NOMO-1 treated with DMSO at 0.1 percent for 48 hours (cell line): ENCODE results near the gene PAPPA.

Experiments
- DNase-seq: peaks from one replicate; lab custom pipeline; 2025; ENCODE audit not compliant: unreplicated experiment; lab: John Stamatoyannopoulos, UW

The PAPPA gene

GRCh38 chr9:116313638-116314037 is 160.0 kb downstream of the PAPPA start:
- no peak for DNase-seq

DNA sequence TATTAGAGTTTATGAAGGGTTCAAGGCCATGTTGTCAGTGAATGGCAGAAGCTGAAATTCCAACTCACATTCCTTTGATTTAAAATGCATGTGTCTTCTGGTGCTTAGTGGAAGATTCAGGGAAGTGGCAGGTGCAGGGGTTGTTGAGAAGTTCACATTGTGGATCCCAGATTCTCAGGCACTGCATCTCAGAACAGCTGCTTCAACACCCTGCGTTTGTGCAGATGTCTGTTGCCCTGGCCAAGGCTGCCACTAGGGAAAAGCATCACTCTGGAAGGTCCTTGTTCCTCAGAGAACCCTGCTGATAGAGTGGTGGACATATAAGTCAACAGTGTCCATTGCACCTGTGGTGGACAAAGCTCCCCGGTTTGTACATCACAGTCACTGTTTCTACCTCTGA is 162.7 kb downstream of the PAPPA start:
- DNase-seq: no peak

- no peak for DNase-seq
Observed at GRCh38 chr9:116317503-116317902, 163.9 kb downstream of the PAPPA start.

DNA sequence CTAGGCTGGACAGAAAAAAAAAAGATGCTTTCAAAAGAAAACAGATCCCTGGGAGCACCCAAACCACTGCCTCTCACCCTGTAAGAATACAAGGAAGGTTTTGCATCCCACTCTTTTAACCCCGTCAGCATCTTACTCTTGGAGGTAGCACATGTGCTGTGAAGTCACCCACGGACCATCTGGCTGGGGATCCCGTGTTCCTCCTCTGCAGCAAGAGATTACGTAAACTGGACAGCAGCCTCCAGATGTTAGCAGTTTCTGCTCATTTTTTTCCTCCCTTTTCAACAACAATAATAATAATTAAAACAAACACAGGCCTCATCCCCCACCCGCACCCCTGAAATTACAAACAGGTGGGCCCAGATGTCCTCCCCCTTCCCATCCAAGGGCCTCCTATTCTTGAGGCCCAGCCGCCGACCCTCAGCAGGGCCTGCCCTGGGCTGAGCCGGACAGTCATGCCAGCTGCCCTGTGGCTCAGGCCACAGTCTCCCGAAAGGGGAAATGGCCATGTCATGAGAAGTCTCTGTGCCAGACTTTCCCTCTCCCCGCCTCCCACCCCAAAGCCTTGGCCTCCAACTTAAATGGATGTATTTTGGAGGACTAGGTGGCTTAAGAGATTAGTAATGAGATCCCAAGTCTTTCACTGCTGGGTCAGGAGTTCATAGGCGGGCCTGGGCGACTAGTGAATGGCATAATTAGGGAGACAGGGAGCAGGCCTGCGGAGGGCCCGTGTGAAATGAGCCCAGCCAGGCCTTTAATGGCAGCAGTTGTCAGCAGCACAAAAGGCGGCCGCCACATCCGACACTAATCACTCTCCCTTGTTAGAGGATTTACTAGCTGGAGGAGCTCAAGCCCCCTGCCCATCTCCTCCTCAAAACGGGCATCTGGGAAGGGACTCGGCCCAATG is 165.1 kb downstream of the PAPPA start:
- DNase-seq: no peak

GRCh38 chr9:116319480-116319879 is 165.9 kb downstream of the PAPPA start:
- no peak for DNase-seq

DNA sequence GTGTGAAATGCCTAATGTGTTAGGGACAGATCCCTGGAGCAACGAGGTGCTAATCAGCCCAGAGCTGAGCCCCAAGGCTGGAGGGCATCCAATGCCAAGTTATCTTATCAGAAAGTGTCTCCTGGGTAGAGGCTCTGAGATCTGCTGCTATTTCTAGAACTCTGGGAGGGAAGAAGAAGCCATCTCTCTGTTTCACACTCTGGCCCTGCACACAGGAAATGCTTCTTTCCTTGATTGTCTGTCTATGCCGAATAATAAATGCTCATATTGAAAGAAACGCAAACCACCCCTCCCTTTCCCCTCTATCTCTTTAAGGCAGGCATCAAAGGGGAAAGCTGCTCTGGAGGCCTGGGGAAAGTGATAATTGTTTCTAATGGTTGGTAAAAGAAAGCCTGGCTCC is 166.7 kb downstream of the PAPPA start:
- DNase-seq: no peak

DNA sequence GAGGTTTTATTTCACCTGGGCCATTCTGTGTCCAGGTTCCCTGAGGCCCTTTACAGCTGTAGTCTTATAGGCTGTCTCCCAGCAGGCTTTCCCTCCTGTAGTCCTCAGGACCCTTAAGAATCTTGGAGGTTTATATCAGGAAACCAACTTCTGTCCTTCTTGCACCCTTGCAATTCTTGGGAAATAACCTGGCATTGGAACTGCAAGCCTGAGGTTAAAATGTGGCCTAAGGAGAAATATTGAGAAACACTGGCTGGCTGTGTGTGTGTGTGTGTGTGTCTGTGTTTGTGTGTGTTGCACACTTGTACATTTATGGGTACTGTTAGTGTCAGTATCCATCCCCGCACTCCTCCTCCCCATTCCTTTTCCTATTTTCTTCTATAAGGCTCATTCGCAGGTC is 168.9 kb downstream of the PAPPA start:
- DNase-seq: no peak

DNA sequence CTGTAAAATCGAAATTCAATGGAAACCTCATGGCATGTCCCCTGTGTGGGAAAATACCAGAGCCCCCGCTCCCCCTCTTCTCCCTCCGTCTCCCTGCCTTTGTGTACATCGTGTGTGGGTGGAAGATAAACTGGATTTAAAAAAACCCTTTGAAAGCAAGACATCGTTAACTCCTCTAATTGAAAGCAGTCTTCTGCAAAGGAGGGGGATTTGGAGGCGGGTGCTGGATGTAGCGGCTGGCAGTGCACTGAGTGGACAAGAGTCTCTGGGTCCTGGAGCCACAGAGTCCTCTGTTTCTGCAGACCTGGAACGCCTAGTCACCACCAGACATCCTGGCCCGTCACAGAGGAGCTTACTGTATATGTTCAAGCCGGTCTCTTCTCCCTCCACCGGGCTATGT is 169.4 kb downstream of the PAPPA start:
- no peak for DNase-seq

GRCh38 chr9:116323571-116323970 is 170.0 kb downstream of the PAPPA start:
- DNase-seq: no peak

DNA sequence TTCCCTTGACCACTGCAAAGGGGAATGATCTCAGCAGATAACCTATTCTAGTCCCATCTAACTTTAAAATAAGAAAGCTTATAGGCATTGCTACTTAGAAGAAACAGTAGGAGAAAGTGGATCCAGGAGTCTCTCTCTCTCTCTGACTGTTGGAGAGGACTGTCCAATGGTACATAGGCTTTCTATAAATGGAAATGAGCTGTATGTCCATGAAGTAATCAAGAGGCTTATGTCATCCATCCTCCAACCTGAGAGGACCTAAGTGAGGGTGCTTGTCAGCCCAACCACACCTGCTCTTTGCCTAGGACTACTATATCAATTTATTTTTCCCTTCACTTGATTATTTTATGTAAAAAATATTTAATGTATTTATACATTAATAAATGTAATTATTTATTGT is 172.3 kb downstream of the PAPPA start:
- DNase-seq: no peak

DNA sequence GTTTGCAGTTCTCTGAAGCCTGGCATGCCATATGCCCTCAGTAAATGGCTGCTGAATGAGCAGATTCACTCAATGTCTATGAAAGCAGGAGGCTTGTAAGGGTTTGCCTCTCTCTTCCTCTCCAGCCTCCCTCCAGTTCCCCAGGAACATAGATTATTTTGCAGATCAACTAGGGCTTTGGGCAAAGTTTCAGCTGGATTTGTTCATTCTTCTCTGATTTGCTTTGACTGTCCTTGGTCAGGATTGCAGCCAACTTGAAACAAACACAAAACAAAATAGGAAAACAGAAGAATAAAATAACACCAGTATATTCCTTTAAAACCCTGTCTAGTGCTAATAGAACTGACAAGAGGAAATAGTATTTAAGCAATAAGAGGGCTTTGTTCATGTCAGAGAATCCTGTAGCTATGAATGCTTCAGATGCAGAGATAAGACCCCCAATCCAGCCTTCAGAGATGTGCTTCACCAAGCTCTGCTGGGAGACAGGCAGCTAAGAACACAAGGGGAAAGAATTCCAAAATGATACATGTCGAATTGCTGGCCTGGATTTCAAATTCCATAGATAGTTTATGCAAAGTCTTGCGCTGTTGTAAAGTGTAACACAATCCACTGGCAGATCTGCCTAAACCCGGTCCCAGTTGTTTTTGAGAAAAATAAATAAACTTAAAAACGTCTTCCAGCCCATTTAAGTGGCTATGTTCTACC is 174.3 kb downstream of the PAPPA start:
- no peak for DNase-seq

DNA sequence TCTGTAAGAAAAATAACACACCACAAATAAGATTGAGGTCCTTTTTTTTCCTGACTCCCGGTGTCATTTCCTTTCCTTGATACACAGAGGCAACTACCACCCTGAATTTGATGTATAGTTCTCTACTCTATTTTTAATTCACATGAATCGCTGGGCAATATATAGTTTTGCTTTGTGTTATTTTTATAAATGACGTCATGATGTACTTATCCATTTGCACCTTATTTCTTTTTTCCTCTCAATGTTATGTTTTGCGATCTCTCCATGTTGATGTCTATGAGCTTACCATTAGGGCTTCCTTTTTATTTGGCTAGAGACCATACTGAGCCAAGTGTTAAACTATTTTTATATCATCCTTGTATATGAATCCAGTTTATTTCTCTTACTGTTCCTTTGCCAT is 175.9 kb downstream of the PAPPA start:
- DNase-seq: no peak

DNA sequence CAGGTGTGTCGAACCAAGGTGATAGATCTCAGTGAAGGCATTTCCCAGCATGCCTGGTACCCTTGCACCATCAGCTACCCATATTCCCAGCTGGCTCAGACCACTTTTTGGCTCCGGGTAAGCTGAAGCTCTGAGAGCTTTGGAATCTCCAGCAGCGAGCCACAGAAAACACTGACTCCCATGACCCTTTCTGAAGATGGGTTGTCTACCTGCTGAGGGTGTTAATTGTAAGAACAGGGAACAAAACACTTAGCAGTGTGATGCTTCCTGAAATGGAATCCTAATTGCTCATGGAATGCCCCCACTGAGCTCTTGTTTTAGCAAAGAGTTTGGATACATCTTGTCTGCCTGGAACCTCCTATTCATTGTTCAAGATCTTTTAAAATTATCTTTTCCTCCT is 177.7 kb downstream of the PAPPA start:
- no peak for DNase-seq

DNA sequence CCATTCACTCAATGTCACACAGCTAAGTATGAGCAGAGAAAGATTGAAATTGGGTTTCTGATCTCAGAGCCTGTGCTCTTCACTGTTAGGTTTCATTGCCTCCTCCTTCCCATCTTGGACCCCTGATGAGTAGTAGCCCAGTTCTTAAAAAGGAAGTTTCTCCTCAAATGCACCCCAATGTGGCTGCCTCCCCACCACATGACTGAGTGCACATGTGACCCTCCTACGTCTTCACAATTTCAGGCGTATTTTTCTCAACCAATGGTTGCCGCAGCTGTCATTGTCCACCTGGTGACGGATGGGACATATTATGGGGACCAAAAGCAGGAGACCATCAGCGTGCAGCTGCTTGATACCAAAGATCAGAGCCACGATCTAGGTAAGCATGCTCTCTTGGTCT is 178.5 kb downstream of the PAPPA start:
- DNase-seq: no peak

DNA sequence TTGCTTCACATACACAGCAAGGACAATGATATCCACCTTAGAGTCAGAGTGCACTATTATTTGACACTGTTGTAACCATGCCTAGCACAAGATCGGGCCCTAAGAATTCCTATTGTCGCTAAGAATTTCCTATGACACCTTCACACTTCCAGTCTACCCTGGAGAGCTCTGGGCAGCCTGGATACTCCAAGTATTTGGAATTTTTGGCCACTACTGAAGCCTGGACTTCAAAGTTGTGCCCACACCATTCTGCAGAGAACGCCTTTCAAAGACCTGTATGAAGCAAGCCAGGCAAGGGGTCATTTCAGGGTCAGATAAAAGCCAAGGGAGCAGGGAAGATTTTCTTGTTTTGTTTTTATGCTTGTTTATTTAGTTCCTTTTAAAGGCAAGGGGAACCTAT is 179.7 kb downstream of the PAPPA start:
- no peak for DNase-seq

DNA sequence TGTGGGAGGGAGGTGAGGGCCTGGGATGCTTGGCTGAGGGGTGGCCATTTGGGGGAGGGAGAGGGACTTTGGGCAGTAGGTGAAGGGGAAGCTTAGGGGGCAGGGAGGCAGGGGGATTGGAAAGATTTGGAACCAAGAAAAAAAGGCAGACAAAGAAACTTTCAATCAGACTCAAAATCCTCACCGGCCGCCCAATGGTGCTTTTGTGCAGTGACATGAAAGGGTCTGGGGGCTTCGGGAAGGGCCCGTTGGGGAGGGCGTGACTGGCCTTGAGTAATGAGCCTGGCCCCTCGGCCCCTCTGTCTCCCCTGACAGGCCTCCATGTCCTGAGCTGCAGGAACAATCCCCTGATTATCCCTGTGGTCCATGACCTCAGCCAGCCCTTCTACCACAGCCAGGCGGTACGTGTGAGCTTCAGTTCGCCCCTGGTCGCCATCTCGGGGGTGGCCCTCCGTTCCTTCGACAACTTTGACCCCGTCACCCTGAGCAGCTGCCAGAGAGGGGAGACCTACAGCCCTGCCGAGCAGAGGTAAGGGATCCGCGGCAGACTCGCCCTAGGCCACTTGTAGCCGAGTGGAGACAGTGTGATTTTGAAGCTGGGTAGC is 181.1 kb downstream of the PAPPA start:
- DNase-seq: no peak

DNA sequence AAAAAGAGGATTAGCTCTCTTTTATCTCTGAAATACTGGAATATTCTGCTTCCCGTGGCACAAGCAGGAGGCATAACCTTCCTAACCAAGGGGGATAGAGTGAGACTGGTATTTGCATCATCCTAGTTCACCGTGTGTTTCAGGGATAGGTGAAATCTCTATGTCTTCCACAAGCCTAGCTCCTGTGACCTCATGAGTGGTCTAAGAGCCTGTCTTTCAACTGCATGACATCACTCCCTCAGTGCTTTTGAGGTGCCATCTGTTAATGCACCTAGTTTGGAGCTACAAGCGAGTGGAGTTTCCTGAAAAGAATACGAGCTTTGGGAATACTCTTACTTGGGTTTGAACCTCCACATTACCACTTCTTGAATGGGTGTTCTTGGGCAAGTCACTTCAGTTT is 181.8 kb downstream of the PAPPA start:
- DNase-seq: no peak

- peak; percentile 16 for DNase-seq
Observed at GRCh38 chr9:116336133-116336862, 182.7 kb downstream of the PAPPA start.

GRCh38 chr9:116337015-116337414 is 183.4 kb downstream of the PAPPA start:
- DNase-seq: no peak

DNA sequence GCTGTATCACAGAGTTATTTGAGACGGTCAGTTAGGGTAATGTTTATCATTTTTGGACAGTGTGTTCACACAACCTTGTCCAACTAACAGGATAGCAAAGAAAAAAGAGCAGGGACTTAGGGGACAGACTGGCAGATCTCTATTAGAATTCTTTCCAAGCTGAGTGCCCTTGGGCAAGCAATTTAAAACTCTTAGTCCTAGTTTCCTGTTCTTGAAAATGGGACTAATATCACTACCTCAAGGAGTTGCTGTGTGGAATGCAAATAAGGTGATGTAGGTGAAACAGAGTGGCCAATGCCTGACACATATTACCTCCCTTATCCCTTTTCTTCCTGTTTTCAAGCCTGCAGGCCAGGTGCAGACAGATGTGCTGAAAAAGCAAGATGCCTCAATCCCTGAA is 186.7 kb downstream of the PAPPA start:
- DNase-seq: no peak

GRCh38 chr9:116342061-116342460 is 188.5 kb downstream of the PAPPA start:
- no peak for DNase-seq
